Spinal cord (tissue), 10 donors: ENCODE measurements around the gene NOP16. TPM values are rescaled to one million over a fixed set of nuclear protein-coding genes. Genes with fewer than 3 reads are reported as not detected.

Source experiments
- DNase-seq, 6 donors: peaks; one replicate each; pipeline versions ENCODE4 v3.0.0 to v3.0.0-alpha.2; 2013 to 2015; ENCODE audit warnings: low spot score in 6 of 6, low read depth in 4 of 6
- H3K27ac ChIP-seq: one replicate; pipeline ENCODE4 v1.5.1; 2013; ENCODE audit warnings: low read depth, low read length, control low read depth
- H3K27me3 ChIP-seq: one replicate; pipeline ENCODE4 v1.6.1; 2013; ENCODE audit warnings: low read length; ENCODE audit not compliant: control insufficient read depth, insufficient read depth
- H3K36me3 ChIP-seq: one replicate; pipeline ENCODE4 v1.6.1; 2013; ENCODE audit warnings: low read length; ENCODE audit not compliant: control insufficient read depth, insufficient read depth
- H3K4me1 ChIP-seq: one replicate; pipeline ENCODE4 v1.6.1; 2013; ENCODE audit warnings: low read length; ENCODE audit not compliant: control insufficient read depth, insufficient read depth
- H3K4me3 ChIP-seq: one replicate; pipeline ENCODE4 v1.5.1; 2013; ENCODE audit warnings: low read depth, low read length, control low read depth
- H3K9me3 ChIP-seq: one replicate; pipeline ENCODE4 v1.6.1; 2013; ENCODE audit warnings: low read length; ENCODE audit not compliant: control insufficient read depth, insufficient read depth
- WGBS: methylation state at CpG from one replicate; pipeline ENCODE4 v1.1.5; 2013; ENCODE audit warnings: missing lambda C conversion rate; ENCODE audit not compliant: insufficient coverage; 5-methylcytosine and 5-hydroxymethylcytosine counted together
- long read RNA-seq, 4 donors: transcript quantifications; one replicate each; lab custom pipeline, GENCODE V29; 2026
- polyA plus RNA-seq, 2 donors: library from polyadenylated mRNA; unstranded; fragments of 120-200 nt; gene quantifications; one replicate each; pipeline ENCODE4 v1.2.1, GENCODE V29; 2013; ENCODE audit not compliant: insufficient read length in 2 of 2
- total RNA-seq, 2 donors: library from RNA; depleted of rRNA in 1 of 2; stranded (reverse); fragments of 120-200 nt in 1 of 2; fragments of >200 nt in 1 of 2; gene quantifications; one replicate each; pipeline versions ENCODE4 v1.2.3 to v1.2.4, GENCODE V29; 2013 to 2014
- donor health status: healthy.

Gene NOP16
- total RNA-seq (1 to 10 TPM; 5.2 to 9.9 TPM), polyA plus RNA-seq (10 to 100 TPM; 32.7 to 35.8 TPM)
- long read RNA-seq, donor 1, transcript NOP16-207 (5 exons, 1,258 nt), result major isoform, 8 of 13 reads
- long read RNA-seq, donor 1, partial matches to known transcripts, result 0 of 13 reads
- long read RNA-seq, donor 1, other reads (novel, unspliced or antisense), result 0 of 13 reads
- long read RNA-seq, donor 2, transcript NOP16-207 (5 exons, 1,258 nt), result major isoform, 5 of 5 reads
- long read RNA-seq, donor 2, partial matches to known transcripts, result 0 of 5 reads
- long read RNA-seq, donor 2, other reads (novel, unspliced or antisense), result 0 of 5 reads
- long read RNA-seq, donor 3, transcript NOP16-207 (5 exons, 1,258 nt), result major isoform, 6 of 11 reads
- long read RNA-seq, donor 3, partial matches to known transcripts, result 0 of 11 reads
- long read RNA-seq, donor 3, other reads (novel, unspliced or antisense), result 0 of 11 reads
- long read RNA-seq, donor 4, transcript NOP16-207 (5 exons, 1,258 nt), result major isoform, 9 of 14 reads
- long read RNA-seq, donor 4, partial matches to known transcripts, result 0 of 14 reads
- long read RNA-seq, donor 4, other reads (novel, unspliced or antisense), result 0 of 14 reads

DNA sequence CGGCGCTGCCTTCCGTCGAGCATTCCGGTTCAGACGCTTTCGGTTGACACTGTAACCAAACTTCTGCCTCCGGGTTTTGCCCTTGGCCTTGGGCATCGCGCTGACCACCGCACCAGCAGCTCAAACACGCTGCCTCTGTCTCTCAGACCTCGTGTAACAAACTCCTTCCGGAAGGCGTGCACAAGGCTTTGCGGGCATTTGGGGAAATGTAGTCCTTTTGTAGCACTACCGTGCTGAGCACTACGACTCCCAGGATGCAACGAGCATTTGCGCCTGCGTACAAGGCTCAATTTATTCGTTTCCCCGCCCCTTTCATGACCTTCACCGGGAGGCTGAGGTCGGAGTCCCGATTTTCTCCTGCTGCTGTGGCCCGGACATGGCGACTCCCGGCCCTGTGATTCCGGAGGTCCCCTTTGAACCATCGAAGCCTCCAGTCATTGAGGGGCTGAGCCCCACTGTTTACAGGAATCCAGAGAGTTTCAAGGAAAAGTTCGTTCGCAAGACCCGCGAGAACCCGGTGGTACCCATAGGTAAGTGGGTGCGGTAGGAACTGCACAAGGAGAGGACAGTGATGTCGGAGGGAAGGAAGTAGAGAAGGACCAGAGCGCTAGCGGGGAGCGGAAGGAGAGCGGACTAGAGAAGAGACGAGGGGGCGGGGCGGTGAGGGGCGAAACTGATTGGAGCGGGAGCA, at the start of gene NOP16, which contains the start of gene HIGD2A:
Gene NOP16 (minus strand): TSS at position 155 of the 691 bp plus-strand sequence. CDS start 59 bp downstream, at position 96.
Gene HIGD2A (plus strand): TSS at position 308 of the 691 bp plus-strand sequence. CDS start 69 bp downstream, at position 377.
- DNase-seq, result peak; percentile 97 to 100 (median 99)
- peaks cover 51% of the 10 kb centered on the region for H3K36me3 ChIP-seq
- WGBS, result 0% methylated on average over 42 of the region's 47 CpGs
- no peaks in the 10 kb centered on the region for H3K9me3 ChIP-seq
- H3K4me1 ChIP-seq, result peaks cover 17% of the 10 kb centered on the region
- H3K27me3 ChIP-seq, result no peaks in the 10 kb centered on the region
- peak within 1 kb of the TSS; percentile 99 for H3K27ac ChIP-seq
- peak within 1 kb of the TSS; percentile 94 for H3K4me3 ChIP-seq

- no peaks in the 10 kb centered on the region for H3K4me1 ChIP-seq
- no peak for DNase-seq
- H3K27me3 ChIP-seq, result no peaks in the 10 kb centered on the region
- WGBS, result no CpG with 5 or more reads among the region's 5 CpGs
- no peak overlapping the region for H3K27ac ChIP-seq
- no peaks in the 10 kb centered on the region for H3K9me3 ChIP-seq
- H3K36me3 ChIP-seq, result no peaks in the 10 kb centered on the region
- H3K4me3 ChIP-seq, result no peak overlapping the region
These were observed 48.3 kb upstream of the NOP16 start for GRCh38 chr5:176436656-176437055.

- DNase-seq, result no peak
- Histone ChIP-seq H3K27me3 (no peaks in the 10 kb centered on the region), H3K27ac (no peak overlapping the region), H3K4me1 (no peaks in the 10 kb centered on the region), H3K36me3 (no peaks in the 10 kb centered on the region), H3K9me3 (no peaks in the 10 kb centered on the region), H3K4me3 (no peak overlapping the region)
- 100% methylated on average over 2 of the region's 5 CpGs for WGBS
These were observed 44.3 kb upstream of the NOP16 start for GRCh38 chr5:176432707-176433106.

GRCh38 chr5:176429972-176430371, 41.6 kb upstream of the NOP16 start:
- Histone ChIP-seq H3K4me3 (no peak overlapping the region), H3K27ac (no peak overlapping the region), H3K9me3 (peaks cover 2% of the 10 kb centered on the region), H3K27me3 (no peaks in the 10 kb centered on the region), H3K36me3 (no peaks in the 10 kb centered on the region), H3K4me1 (no peaks in the 10 kb centered on the region)
- peak in 1 of 6 donors; percentile 9 for DNase-seq
- no CpG with 5 or more reads among the region's 4 CpGs for WGBS

DNA sequence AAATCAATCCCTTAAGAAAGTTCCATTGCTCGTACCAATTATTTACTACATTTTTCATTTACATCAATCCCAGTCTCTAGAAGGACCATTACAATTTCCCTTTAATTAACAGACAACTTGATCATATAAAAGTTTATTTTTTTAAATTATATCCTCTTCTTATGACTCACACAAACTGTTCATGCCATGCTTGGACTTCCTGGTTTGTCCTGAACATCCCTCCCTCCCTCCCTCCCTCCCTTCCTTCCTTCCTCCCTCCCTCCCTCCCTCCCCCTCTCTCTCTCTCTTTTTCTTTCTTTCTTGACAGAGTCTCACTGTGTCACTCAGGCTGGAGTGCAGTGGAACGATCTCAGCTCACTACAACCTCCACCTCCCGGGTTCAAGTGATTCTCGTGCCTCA, 39.6 kb upstream of the NOP16 start:
- no peaks in the 10 kb centered on the region for H3K27me3 ChIP-seq
- no peak for DNase-seq
- H3K27ac ChIP-seq, result no peak overlapping the region
- 75% methylated on average over 2 of the region's 4 CpGs for WGBS
- H3K4me3 ChIP-seq, result no peak overlapping the region
- H3K4me1 ChIP-seq, result no peaks in the 10 kb centered on the region
- H3K36me3 ChIP-seq, result no peaks in the 10 kb centered on the region
- peaks cover 2% of the 10 kb centered on the region for H3K9me3 ChIP-seq

DNA sequence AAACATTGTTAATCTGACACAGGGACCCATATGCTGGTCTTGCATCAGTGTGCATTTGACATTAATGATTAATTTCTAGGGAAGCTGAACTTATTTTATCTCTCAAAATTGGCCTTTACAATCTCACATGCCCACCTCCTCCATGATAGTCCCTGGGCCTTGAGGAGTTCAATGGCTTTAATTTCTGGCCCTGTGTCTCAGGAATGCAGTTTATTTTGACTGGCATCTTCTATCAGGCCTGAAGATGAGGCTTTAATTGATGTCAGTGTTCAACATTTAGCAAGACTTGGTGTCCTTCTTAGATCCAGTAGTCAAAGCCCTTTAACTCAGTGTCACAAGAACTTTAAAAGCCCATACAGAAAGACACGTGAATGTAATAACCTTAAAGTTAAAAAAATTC, 38.5 kb upstream of the NOP16 start:
- no peak for DNase-seq
- no peaks in the 10 kb centered on the region for H3K36me3 ChIP-seq
- peaks cover 2% of the 10 kb centered on the region for H3K9me3 ChIP-seq
- no peak overlapping the region for H3K27ac ChIP-seq
- H3K4me1 ChIP-seq, result no peaks in the 10 kb centered on the region
- WGBS, result no CpG with 5 or more reads among the region's 1 CpG
- no peaks in the 10 kb centered on the region for H3K27me3 ChIP-seq
- H3K4me3 ChIP-seq, result no peak overlapping the region

GRCh38 chr5:176425791-176426190, 37.4 kb upstream of the NOP16 start:
- no CpG with 5 or more reads among the region's 1 CpG for WGBS
- H3K4me1 ChIP-seq, result no peaks in the 10 kb centered on the region
- H3K27ac ChIP-seq, result no peak overlapping the region
- H3K4me3 ChIP-seq, result no peak overlapping the region
- H3K27me3 ChIP-seq, result peaks cover 2% of the 10 kb centered on the region
- DNase-seq, result no peak
- H3K36me3 ChIP-seq, result no peaks in the 10 kb centered on the region
- peaks cover 2% of the 10 kb centered on the region for H3K9me3 ChIP-seq

DNA sequence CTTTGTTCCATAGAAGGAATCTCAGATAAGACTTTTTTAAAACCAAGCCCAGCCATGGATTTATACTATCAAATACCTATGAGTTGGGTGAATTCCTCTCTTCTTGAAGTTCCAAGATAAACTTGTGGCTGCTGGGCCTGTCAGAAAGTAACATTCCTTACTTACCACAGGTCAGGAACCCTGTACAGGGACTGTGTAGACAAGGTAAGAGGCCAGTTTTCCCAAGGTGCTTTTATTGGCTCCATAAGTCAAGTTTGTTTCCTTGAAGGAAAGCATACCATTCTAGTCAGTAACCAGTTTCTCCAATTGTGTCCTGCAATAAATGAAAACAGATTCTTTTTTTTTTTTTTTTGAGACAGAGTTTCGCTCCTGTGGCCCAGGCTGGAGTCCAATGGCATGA, 36.7 kb upstream of the NOP16 start:
- H3K9me3 ChIP-seq, result peaks cover 2% of the 10 kb centered on the region
- H3K36me3 ChIP-seq, result no peaks in the 10 kb centered on the region
- no CpG with 5 or more reads among the region's 1 CpG for WGBS
- DNase-seq, result no peak
- H3K4me1 ChIP-seq, result no peaks in the 10 kb centered on the region
- peaks cover 4% of the 10 kb centered on the region for H3K27me3 ChIP-seq
- no peak overlapping the region for H3K4me3 ChIP-seq
- H3K27ac ChIP-seq, result no peak overlapping the region

GRCh38 chr5:176424181-176424580, 35.8 kb upstream of the NOP16 start:
- Histone ChIP-seq H3K4me3 (no peak overlapping the region), H3K27me3 (peaks cover 4% of the 10 kb centered on the region), H3K9me3 (peaks cover 2% of the 10 kb centered on the region), H3K36me3 (no peaks in the 10 kb centered on the region), H3K27ac (no peak overlapping the region), H3K4me1 (no peaks in the 10 kb centered on the region)
- no peak for DNase-seq
- WGBS, result no CpG with 5 or more reads among the region's 3 CpGs
